GM19372 (cell line): ENCODE measurements around the gene BBX.
"Not testable (repeated sequence)": the region's sequence is repeated elsewhere in the genome, so short reads cannot be mapped to it uniquely, and the experiment has no call there.

Experiments
- ATAC-seq: cut with Tn5 transposase; IDR thresholded peaks from one replicate; pipeline ENCODE4 v1.9.1; 2021; ENCODE audit warnings: mild to moderate bottlenecking, low read depth, moderate library complexity; ENCODE audit not compliant: unreplicated experiment

Gene BBX

GRCh38 chr3:107826727-107827126, 304.0 kb downstream of the BBX start:
- ATAC-seq: no peak

GRCh38 chr3:107829185-107829584, 306.4 kb downstream of the BBX start:
- ATAC-seq: no peak

- ATAC-seq: no peak
Observed at GRCh38 chr3:107831590-107831989, 308.8 kb downstream of the BBX start.

- ATAC-seq: no peak
Observed at GRCh38 chr3:107833043-107833442, 310.3 kb downstream of the BBX start.

- no peak for ATAC-seq
Observed at GRCh38 chr3:107833722-107834416, 311.1 kb downstream of the BBX start.

- ATAC-seq: not testable (repeated sequence)
Observed at GRCh38 chr3:107835001-107835400, 312.2 kb downstream of the BBX start.

- ATAC-seq: no peak
Observed at GRCh38 chr3:107837895-107838612, 315.3 kb downstream of the BBX start.

- ATAC-seq: no peak
Observed at GRCh38 chr3:107841831-107842230, 319.1 kb downstream of the BBX start.

GRCh38 chr3:107842940-107843339, 320.2 kb downstream of the BBX start:
- no peak for ATAC-seq

GRCh38 chr3:107845380-107846278, 322.9 kb downstream of the BBX start:
- ATAC-seq: no peak

- ATAC-seq: no peak
Observed at GRCh38 chr3:107846279-107846852, 323.6 kb downstream of the BBX start.

- no peak for ATAC-seq
Observed at GRCh38 chr3:107847791-107848190, 325.0 kb downstream of the BBX start.

GRCh38 chr3:107848351-107848915, 325.7 kb downstream of the BBX start:
- ATAC-seq: no peak

- ATAC-seq: no peak
Observed at GRCh38 chr3:107850681-107851080, 327.9 kb downstream of the BBX start.

- no peak for ATAC-seq
Observed at GRCh38 chr3:107853821-107854220, 331.1 kb downstream of the BBX start.

- ATAC-seq: no peak
Observed at GRCh38 chr3:107854733-107855132, 332.0 kb downstream of the BBX start.

GRCh38 chr3:107855710-107856109, 332.9 kb downstream of the BBX start:
- ATAC-seq: no peak

GRCh38 chr3:107857854-107858253, 335.1 kb downstream of the BBX start:
- ATAC-seq: no peak

- ATAC-seq: no peak
Observed at GRCh38 chr3:107858876-107859275, 336.1 kb downstream of the BBX start.
